Measurements from ENCODE around the gene TRAIP.

GRCh38 chr3:49802719-49803464, 53.5 kb downstream of the TRAIP start, which contains the start of gene INKA1:
- TF ChIP-seq, protein P1, sequence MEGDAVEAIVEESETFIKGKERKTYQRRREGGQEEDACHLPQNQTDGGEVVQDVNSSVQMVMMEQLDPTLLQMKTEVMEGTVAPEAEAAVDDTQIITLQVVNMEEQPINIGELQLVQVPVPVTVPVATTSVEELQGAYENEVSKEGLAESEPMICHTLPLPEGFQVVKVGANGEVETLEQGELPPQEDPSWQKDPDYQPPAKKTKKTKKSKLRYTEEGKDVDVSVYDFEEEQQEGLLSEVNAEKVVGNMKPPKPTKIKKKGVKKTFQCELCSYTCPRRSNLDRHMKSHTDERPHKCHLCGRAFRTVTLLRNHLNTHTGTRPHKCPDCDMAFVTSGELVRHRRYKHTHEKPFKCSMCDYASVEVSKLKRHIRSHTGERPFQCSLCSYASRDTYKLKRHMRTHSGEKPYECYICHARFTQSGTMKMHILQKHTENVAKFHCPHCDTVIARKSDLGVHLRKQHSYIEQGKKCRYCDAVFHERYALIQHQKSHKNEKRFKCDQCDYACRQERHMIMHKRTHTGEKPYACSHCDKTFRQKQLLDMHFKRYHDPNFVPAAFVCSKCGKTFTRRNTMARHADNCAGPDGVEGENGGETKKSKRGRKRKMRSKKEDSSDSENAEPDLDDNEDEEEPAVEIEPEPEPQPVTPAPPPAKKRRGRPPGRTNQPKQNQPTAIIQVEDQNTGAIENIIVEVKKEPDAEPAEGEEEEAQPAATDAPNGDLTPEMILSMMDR (IDR thresholded peaks at IDR 0.05): peak; percentile 90 to 96 (median 92)
- TF ChIP-seq POLR2A (IDR thresholded peaks at IDR 0.05) (peak in 1 of 2 donors; percentile 78), EP300 (IDR thresholded peaks at IDR 0.05) (peak in 1 of 2 donors; percentile 55)

All from tibial nerve (tissue), 4 donors.